ENCODE data around the gene ITGAD.

DNA sequence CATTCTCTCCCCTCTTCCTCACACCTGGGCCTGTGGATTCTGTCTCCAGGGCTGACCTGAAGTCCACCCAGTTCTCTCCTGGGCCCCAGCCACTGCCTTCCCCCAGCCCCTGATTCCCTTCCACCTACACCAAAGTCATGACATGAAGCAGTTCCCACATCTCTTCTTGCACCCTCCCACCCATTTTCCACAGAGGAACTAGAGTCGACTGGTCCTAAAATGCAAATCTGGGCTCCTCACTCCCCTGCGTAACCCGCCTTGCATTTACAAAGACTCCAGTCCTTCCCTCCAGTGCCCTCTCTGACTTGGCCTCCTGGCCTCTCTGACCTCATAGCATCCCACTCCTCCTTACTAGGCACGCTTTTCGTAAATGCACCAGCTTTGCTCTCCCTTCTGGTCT lies 20.2 kb downstream of the ITGAD start:
- TF ChIP-seq, protein P1, sequence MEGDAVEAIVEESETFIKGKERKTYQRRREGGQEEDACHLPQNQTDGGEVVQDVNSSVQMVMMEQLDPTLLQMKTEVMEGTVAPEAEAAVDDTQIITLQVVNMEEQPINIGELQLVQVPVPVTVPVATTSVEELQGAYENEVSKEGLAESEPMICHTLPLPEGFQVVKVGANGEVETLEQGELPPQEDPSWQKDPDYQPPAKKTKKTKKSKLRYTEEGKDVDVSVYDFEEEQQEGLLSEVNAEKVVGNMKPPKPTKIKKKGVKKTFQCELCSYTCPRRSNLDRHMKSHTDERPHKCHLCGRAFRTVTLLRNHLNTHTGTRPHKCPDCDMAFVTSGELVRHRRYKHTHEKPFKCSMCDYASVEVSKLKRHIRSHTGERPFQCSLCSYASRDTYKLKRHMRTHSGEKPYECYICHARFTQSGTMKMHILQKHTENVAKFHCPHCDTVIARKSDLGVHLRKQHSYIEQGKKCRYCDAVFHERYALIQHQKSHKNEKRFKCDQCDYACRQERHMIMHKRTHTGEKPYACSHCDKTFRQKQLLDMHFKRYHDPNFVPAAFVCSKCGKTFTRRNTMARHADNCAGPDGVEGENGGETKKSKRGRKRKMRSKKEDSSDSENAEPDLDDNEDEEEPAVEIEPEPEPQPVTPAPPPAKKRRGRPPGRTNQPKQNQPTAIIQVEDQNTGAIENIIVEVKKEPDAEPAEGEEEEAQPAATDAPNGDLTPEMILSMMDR (IDR thresholded peaks at IDR 0.05; ENCODE audit: low read depth, low read length, poor library complexity, severe bottlenecking): no peak
- TF ChIP-seq EZH2phosphoT487 (IDR thresholded peaks at IDR 0.05; ENCODE audit: borderline replicate concordance, low read length): no peak
